GM12892 (cell line): ENCODE measurements around the gene SPARCL1.

Source experiments
- POLR2A ChIP-seq: IDR thresholded peaks from 2 replicates; pipeline ENCODE4 v1.6.1; 2011; ENCODE audit warnings: low read depth, low read length, control low read depth
- POLR2AphosphoS5 ChIP-seq: IDR thresholded peaks from 2 replicates; pipeline ENCODE4 v1.6.1; 2011; ENCODE audit warnings: low read depth, low read length, control low read depth

DNA sequence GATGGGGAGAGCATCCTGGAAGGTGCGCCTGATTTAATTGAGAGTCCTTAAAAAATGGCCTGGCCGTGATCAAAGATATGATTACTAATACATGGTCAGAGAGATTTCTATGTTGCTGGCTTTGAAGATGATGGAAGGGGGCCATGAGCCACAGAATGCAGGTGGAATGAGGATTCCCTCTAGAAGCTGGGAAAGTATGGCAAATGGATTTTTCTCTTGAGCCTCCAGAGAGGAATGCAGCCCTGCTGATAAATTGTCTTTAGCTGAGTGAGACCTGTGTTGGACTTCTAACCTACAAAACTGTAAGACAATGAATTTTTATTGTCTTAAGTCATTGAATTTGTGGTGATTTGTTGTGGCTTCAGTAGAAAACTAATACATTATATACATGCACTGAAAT lies 99.1 kb downstream of the SPARCL1 start:
- no peak for TF ChIP-seq POLR2AphosphoS5
- TF ChIP-seq POLR2A: no peak
